Activated CD8-positive, alpha-beta memory T cell treated with anti-CD3 and anti-CD28 coated beads, Interleukin-2, amount 50 U/mL, for 24 hours (primary cell): Measurements from ENCODE around the gene KCNG1.

ENCODE experiments used
- DNase-seq: peaks from one replicate; pipeline ENCODE4 v3.0.0-alpha.2; 2020; ENCODE audit errors: extremely low read depth

KCNG1 gene

DNA sequence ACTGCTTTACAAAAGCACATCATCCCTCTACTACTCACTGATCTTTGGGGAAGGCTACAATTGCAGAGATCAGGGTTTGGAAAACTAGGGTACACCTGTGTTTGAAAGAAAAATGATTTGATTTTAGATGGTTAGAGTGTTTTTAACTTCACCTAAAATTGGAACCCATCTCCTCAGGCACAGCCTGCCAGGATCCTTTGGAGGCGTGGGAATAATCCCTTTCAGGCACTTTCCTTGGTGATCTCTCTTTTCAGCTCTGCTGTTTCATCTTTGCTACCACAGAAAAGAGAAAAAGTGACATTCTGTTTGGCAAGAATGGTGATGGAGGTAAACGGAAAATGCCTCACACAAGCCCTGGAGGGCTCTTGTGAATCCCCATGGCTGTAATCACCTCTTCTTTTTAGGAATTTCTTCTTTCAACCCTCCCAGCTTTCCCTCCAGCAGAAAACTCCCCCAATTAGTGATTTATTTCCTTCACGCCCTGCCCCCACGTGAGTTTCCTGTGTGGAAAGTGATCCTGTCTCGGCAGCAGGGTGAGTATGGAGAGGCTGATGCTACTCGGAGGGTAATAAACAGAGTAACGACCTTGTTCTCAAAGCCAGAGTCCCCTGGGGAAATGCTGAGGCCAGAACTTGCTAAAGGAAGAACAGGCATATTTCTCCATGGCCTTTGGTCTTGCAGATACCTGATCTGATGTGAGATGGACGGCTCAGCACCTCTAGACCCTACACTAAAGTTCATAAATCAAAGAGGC lies 9.2 kb downstream of the KCNG1 start:
- no peak for DNase-seq

DNA sequence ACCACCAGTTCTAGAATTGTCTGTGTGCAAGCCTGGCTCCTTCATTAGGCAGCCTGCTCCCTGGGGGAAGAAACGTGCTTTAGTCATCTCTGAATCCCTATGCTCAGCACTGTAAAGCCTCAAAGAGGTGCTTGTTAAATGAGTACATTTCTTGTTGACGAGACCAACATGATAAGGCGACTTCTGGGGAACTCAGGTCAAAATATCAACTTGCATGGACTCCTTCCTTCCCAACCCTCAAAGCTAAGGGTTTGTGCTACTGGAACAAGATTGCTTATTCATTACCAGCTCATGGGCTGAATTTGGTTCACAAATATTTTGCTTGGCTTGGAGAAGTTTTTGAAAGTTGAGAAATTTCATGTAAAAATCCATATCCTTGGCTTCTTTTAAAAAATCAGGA lies 10.6 kb downstream of the KCNG1 start:
- DNase-seq: no peak

DNA sequence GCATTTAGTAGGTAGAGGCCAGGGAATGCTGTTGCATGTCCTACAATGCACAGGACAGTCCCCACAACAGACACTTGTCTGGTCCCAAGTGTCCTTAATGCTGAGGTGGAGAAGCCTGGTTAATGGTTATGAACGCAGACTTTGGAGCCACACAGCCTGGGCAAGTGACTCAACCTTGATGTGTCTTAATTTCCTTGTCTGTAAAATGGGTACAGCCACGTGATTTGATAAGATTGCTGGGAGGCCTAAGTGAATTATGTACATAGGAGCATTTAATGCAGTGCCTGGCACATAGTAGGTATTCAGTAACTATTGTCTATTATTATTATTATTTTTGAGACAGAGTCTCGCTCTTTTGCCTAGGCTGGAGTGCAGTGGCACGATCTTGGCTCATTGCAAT lies 11.4 kb downstream of the KCNG1 start:
- no peak for DNase-seq

DNA sequence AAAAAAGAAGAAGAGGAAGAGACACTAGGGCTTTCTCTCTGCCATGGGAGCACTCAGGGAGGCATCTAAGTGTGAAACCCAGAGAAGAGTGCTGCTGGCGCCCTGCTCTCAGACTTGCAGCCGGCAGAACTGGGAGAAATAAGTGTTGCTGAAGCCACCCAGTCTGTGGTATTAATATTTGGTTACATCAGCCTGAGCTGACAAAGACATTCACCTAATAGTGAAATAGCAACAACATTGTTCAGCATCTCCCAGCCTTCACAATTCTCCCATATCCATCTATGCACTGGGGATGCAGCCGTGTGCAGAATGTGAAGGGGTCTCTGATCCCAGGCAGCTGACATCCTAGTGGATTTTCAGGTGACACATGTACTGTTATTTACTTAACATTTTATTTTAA lies 12.0 kb downstream of the KCNG1 start:
- DNase-seq: no peak

DNA sequence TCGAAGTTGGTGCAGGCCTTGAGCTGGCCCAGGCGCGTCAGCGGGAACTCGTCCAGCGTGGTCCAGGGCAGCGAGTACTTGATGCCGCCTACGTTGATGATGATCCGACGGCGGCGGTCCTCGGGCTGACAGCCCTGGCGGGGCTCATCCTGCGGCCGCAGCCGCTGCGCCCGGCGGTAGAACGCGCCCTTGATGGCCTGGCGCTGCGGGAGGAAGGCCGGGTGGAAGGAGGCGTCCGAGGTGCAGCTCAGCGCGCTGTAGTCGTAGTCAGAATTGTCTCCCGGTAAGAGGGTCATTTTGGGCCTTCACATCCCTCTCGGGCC lies 12.9 kb downstream of the KCNG1 start:
- no peak for DNase-seq

DNA sequence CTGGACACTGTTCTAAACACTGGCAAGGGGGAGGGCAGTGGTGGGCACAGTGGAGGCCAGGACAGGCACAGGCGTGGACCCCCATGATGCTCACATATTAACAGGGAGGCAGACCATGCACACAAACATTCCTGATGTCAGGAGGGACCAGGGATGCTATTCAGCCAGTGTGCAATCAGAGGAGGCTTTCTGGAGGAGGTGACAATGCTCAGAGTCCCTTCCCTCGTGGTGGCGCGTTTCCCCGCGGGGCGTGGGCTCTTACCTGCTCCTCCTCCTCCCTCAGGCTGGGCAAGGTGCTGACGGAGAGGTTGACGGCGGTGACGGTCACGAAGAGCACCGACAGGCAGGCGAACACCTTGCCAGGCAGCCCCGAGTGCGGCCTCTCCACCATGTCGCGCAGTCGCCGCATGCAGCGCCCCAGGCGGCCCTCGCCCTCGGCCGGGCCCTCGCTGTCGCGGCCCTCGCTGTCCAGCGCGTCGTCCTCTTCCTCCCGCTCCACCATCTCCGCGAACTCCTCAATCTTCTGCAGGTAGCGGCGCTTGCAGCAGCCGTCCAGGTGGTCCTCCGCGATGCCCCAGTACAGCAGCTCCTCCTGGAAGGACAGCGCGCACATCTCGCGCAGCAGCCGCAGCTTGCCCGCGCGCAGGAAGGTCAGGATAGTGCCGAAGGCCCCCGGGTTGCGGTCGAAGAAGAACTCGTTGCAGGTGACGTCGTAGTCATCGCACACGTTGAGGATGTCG lies 13.4 kb downstream of the KCNG1 start:
- no peak for DNase-seq

DNA sequence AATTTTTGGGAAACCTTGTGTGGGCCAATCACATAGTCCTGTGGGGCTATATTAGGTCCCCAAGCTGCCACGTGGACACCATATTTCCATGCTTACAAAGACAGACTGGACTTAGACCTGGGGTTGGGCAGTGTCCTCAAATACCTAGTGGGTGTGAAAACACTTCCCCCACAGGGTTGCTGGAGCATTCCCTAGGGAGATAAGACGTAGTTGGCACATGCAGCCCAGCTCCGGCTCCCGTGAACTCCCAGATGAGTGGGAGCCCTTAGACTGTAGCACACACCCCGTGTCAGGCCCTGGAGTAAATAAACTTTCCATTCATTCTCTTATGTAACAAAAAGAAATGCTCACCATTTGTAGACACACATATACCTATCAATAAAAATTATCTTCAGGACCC lies 14.2 kb downstream of the KCNG1 start:
- DNase-seq: no peak

DNA sequence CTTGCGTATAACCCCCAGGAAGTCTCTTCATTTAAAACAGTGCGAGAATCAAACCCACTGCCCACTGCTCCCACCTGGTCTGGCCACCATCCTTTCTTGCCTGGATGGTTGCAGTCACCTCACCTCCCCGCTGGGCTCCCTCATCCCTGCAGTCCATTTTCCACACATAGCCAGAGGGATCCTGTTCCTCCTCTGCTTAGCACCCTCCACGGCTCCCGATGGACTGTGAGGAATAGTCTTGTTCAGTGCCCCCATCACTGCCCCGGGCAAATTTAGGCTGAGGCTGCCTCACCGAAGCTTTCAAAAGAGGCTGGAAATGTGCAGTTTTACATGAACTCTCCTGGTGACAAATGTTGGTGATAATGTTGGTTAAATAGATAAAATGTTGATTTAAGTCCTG lies 17.7 kb downstream of the KCNG1 start:
- DNase-seq: no peak

DNA sequence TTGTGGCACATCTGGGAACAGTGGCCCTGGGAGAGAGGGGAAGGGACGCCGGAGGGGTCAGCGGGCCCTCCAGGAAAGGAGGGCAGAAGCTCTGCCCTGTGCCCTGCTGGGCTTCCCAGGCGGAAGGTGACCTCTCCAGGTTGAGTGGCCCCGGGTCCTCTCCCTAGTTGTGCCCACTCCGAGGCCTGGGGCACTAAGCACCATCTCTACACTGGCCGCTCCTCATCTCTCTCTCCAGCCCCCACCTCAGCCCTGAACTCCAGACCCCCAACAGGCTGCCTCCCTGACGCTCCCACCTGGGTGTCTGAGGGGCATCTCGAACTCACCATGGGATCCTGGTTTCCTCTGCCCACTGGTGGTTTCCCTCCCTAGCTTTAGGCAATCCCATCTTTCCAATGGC lies 18.1 kb downstream of the KCNG1 start:
- no peak for DNase-seq

DNA sequence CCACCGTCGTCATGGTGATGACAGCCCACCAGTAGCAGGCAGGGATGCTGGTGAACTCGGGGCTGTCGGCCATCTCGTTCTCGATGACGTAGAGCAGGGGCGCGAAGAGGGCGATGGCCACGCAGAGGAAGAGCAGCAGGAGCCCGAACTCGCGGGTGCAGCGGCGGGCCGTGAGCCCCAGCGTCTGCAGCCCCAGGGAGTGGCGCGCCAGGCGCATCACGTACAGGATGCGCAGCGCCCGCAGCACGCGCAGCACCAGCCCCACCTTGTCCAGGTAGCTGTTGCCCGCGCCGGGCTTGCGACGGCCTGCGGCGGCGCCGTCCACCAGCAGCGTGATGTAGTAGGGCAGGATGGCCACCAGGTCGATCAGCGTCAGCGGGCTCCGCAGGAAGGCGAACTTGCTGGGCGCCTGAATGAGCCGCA lies 18.6 kb downstream of the KCNG1 start:
- DNase-seq: no peak

DNA sequence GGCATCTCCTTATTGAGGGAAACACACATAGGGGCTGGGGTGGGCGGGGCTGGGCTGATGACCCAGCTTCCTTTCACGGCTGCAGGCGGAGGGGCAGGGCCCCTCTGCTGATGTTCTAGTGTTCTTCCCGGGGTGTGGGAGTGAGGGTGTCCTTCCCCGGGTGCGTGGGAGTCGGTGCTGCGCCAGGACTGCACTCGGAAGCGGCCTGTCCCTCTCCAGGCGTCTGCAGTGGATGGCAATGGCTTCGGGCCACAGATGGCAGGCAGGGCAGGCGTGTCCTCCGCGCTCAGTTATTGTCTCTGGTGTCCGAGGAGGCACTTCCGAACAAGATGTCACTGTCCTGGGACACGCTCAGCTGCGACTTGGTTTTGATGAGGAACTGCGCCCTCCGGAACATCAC lies 19.2 kb downstream of the KCNG1 start:
- no peak for DNase-seq

DNA sequence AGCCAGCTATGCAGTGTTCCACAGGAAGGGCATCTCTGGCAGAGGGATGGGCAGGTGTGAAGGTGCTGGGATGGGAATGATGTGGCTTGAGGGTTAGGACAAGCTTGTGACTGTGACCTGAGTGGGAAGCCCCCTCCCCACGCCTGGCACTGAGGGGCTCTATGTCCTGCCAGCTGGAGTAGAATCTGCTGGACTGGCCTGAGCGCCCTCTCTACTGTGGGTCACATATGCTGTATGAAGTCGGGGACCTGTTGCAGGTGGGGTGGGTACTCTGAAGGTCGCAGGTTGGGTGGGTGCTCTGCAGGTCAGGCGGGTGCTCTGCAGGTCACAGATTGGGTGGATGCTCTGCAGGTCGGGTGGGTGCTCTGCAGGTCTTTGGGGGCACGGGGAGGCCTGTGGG lies 20.3 kb downstream of the KCNG1 start:
- DNase-seq: no peak

DNA sequence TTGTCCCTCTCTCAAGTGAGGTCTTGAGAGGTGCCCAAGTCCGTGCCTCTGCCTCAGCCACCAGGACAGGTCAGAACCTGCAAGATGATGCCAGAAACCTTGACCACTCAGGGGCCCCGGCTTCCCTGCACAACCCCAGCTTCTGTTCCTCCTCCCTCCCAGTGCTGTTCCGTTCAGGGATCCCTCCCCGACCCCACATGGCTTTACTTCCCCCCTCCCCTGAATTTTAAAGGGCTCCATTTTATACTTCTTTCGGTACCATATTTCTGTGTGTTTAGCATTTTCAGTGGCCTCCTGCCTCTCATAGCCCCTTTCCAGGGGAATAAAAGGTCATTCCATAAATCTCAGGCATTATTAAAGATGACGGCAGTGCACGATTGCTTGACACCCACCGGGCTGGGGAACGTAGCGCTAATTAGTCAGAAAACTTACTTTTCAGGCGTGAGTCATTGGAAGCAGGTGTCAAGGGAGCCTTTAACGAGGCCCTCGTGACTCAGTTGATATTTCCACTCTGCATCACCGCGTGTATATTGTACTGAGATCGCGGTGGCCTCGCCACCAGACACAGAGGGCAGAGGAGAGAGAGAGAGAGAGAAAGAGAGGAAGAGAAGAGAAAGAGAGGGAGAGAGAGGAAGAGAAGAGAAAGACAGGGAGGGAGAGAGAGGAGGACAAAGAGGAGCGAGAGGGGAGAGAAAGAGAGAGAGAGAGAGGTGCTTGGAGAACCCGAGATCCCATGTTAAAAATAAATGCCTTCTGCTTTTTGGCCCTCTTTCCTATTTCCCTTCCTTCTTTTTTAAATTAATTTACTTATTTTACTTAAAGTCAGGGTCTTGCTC lies 21.3 kb downstream of the KCNG1 start:
- no peak for DNase-seq

DNA sequence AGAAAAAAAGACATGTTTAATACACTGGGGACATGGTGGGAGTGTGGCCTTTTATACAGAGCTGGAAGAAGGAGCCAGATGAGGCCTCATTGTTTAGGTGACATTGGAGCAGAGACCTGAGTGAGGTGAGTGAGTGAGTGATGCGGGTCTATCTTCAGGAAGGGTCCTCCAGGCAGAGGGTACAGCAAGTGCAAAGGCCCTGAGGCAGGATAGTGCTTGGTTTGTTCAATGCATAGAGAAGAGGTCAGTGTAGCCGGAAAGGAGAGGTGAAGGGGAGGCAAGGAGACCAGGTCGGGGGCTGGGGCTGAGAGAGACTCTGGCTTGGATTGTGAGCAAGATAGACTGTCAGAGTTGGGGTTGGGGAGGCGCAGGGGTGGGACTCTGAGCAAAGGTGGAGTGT lies 23.6 kb downstream of the KCNG1 start:
- no peak for DNase-seq

DNA sequence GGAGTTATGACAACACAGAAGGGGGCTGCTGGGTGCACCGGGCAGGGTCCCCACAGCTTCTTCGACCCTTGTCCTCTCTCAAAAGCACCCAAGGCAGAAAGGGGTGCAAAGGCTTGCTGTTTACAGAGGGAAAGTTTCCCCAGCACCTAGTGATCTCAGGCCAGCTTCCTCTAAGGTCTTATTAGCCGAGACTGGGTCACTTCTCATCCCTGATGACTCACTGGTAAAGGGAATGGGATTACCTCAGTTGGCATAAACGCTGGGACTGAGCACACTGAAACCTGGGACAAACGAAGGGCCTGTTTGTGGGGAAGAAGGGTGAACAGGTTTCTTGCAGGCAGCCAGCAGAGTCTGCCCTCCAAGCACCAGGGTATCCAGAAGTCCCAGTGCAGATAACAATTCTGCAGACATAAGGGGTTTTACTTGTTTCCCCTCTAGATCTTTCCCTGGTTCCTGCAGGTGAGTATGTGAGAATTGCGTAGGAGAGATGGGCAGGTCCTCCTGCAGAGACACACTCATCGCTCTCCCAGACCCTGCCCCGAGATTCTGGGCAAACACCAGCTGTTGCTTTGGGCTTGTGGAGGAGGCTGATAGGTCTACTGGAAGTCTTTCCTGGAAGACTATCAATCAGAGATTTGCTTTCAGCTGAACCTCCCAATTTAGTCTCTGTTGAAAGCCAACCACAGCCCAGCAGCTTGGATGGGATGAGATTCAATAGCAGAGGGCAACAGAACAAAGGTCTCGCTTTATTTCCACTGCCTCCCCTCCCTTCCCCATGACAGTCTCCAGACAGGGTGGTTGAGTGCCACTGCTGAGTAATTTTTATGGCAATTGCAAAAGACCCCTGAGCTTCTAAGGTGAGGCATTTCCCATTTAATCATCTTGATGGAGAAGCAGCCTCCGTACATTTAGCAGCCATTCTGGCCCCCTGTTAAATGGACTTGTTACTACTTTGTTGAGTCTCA lies 25.7 kb downstream of the KCNG1 start:
- no peak for DNase-seq

DNA sequence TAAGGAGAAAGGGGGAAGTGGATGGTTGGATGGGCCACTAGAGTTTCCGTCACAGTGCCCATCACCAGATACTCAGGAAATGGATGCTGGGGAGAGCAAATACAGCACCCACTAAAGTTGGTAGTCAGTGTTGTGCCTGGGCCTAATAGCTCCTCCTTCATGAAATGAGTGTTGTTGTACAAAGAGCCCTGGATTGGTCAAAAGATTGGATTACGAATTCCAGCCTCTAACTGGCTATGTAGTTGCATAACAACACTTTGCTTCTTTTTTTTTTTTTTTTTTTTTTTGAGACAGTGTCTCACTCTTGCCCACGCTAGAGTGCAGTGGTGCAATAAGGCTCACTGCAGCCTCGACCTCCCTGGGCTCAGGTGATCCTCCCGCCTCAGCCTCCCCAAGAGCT lies 27.4 kb downstream of the KCNG1 start:
- no peak for DNase-seq

DNA sequence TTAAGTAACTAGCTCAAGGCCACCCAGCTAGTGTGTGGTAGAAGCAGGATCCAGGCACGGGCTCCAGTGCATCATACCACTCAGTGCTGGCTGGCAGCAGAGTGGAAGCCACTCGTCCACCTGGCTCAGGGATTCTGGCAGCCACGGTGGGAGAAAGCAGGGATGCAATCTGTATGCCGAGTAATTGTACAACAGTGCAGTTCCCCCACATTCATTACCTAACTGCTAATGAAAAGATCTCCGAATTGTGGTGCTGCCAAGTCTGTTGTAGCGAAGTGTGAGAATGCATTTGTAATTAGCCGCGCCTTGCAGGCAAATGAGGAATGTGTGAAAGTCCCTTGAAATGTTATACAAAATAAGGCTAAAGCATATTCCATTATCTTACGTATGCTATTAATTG lies 29.0 kb downstream of the KCNG1 start:
- no peak for DNase-seq

DNA sequence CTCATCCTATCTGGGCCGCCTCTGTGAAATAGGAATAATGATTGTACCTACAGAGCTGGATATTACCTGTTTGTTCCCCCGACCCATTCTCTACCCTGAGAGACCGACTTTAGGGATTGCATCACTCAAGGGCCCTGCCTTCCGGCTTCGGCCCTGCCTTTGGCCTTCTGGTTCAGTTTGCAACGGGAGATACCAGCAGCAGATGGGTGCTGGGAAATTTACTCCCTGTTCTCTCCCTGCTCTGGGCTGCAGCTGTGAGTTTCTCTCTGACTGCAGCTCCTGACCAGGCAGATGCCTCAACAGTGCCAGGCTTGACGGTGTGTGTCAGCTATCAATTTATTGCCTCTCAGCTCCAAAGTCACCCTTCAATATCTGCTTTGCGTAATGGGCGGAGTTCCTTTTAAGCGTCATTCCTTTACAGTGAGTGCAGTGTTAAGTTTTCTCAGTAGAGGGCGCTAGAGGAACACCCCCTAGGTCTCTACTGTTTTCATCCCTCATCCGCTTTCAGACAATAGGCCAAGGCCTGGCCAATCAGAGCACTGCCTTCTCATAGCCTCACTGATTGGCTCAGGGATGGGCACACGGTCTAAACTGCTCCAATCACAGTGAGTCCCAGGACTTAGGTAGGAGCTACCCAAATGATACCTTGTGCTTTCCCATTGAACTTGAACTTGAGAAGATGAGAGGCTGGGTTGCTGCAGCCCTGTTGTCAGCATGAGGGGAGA lies 30.0 kb downstream of the KCNG1 start:
- DNase-seq: no peak

DNA sequence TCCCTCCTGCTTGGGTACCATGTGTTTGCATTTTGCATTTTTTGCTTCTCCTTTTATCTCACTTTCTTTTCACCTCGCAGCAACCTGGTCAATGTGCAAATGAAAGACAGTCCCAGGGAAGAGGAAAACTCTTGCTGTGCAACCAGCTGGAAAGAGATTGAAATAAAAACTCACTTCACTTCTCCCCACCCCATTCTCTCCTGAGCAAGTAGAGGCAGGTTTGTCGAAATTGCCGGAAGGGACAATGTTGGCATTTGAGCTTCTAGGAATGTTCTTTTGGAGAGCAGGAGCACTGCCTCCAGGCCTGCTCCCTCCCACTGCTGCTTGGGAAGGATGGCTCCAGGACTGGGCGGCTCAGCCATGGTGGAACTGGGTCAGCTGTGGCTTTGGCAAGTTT lies 30.6 kb downstream of the KCNG1 start:
- no peak for DNase-seq

DNA sequence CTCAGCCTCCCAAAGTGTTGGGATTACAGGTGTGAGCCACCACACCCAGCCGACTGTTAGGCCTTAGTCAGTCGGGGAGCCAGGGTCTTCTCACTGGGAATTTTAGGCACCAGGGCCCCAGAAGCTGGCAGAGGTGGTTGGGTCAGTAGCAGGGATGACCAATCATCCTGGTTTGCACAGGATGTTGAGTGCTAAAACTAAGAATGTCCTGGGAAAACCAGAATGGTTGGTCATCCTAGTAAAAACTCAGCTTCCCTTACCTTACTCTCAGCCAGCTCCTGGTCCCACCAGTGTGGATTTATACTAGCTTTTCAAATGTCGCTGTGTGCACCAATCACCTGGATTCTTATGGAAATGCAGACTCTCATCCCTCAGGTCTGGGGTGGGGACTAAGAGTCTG lies 31.8 kb downstream of the KCNG1 start:
- no peak for DNase-seq
